HCT116 (cell line): Measurements from ENCODE around the gene EML1. TPM values are rescaled to one million over a fixed set of nuclear protein-coding genes. Genes with fewer than 3 reads are reported as not detected.

ENCODE experiments used
- ATAC-seq: fragments of 200-7000 bp; cut with Tn5 transposase; 2 replicates; pipeline ENCODE4 v1.9.1; 2020; ENCODE audit warnings: mild to moderate bottlenecking, moderate library complexity
- BruUV-seq: library from RNA; stranded (reverse); fragments of 400-500 nt; replicated peaks from 2 replicates; lab custom pipeline; 2021; lab: Mats Ljungman, UMichigan
- CTCF ChIA-PET: fragments of 300-600 bp; sonication (Branson Sonifier 250); formaldehyde crosslinking; loops from one replicate; lab custom pipeline; 2021; ENCODE audit warnings: antibody characterized with exemption; lab: Charles Lee
- POLR2A ChIA-PET: fragments of 300-600, 350-600 bp; sonication (Branson Sonifier 250); formaldehyde crosslinking; loops from one replicate; lab custom pipeline; 2021; ENCODE audit warnings: antibody characterized with exemption; lab: Charles Lee
- RAD21 ChIA-PET, 2 experiments: fragments of 300-600 bp; sonication (Branson Sonifier 250); formaldehyde crosslinking; loops; one replicate each; lab custom pipeline; 2023; ENCODE audit warnings: low total read pairs in 2 of 2; ENCODE audit not compliant: uncharacterized antibody in 2 of 2, unreplicated experiment in 2 of 2, low non-redundant PET in 1 of 2; lab: Charles Lee
- DNase-seq: peaks from one replicate; pipeline ENCODE4 v3.0.0-alpha.2; 2010; ENCODE audit warnings: low read depth, low spot score
- H2AFZ ChIP-seq: fragments of 200-600 bp; shearing (Covaris generic), sonication (generic); 2 replicates; pipeline ENCODE4 v1.6.1; 2017; ENCODE audit warnings: low read depth, mixed run types, mixed read lengths, antibody characterized with exemption, low read length; ENCODE audit not compliant: poor library complexity, severe bottlenecking
- H3K27ac ChIP-seq: 2 replicates; pipeline ENCODE4 v1.5.1; 2012; ENCODE audit warnings: low read depth, low read length
- H3K27me3 ChIP-seq: fragments of 200-600 bp; sonication (generic); 2 replicates; pipeline ENCODE4 v1.6.1; 2016; ENCODE audit warnings: mixed run types, low read length, mixed read lengths; ENCODE audit not compliant: insufficient read depth
- H3K36me3 ChIP-seq, 2 experiments: fragments of 200-500 bp in 1 of 2; fragments of 200-600 bp in 1 of 2; sonication (Bioruptor generic) in 1 of 2; sonication (generic) in 1 of 2; 2 replicates each; pipeline versions ENCODE4 v1.5.1 to v1.6.1; 2014 to 2016; ENCODE audit warnings: low read length in 2 of 2, inconsistent platforms in 1 of 2, mixed read lengths in 1 of 2, mixed run types in 1 of 2; ENCODE audit not compliant: insufficient read depth in 2 of 2, control insufficient read depth in 1 of 2
- H3K4me1 ChIP-seq, 2 experiments: fragments of 200-600 bp in 1 of 2; sonication (generic) in 1 of 2; 2 replicates each; pipeline versions ENCODE4 v1.5.1 to v1.6.1; 2012 to 2017; ENCODE audit warnings: low read length in 2 of 2, inconsistent platforms in 1 of 2, mild to moderate bottlenecking in 1 of 2, mixed read lengths in 1 of 2, mixed run types in 1 of 2, moderate library complexity in 1 of 2; ENCODE audit not compliant: insufficient read depth in 2 of 2, control insufficient read depth in 1 of 2
- H3K4me2 ChIP-seq: fragments of 200-600 bp; sonication (generic); 2 replicates; pipeline ENCODE4 v1.6.1; 2017; ENCODE audit warnings: mixed run types, low read length, mixed read lengths
- H3K4me3 ChIP-seq, 2 experiments: fragments of 200-600 bp in 1 of 2; sonication (generic) in 1 of 2; replicated peaks in 1 of 2; 2 replicates each; pipeline ENCODE4 v1.5.1; 2011 to 2016; ENCODE audit warnings: low read length in 2 of 2, control low read depth in 1 of 2, low read depth in 1 of 2, mild to moderate bottlenecking in 1 of 2, mixed read lengths in 1 of 2, mixed run types in 1 of 2
- H3K79me2 ChIP-seq: fragments of 200-600 bp; sonication (generic); 2 replicates; pipeline ENCODE4 v1.6.1; 2017; ENCODE audit warnings: mild to moderate bottlenecking, mixed run types, low read length, moderate library complexity, mixed read lengths; ENCODE audit not compliant: insufficient read depth
- H3K9ac ChIP-seq: fragments of 200-600 bp; sonication (generic); 2 replicates; pipeline ENCODE4 v1.6.1; 2016; ENCODE audit warnings: low read length, mixed read lengths
- H3K9me2 ChIP-seq: fragments of 200-600 bp; sonication (generic), shearing (Covaris generic); 2 replicates; pipeline ENCODE4 v1.6.1; 2017; ENCODE audit warnings: mixed run types, mild to moderate bottlenecking, moderate library complexity; ENCODE audit not compliant: insufficient read depth
- H3K9me3 ChIP-seq, 2 experiments: fragments of 200-500 bp in 1 of 2; fragments of 200-600 bp in 1 of 2; sonication (Bioruptor generic) in 1 of 2; sonication (generic) in 1 of 2; 2 replicates each; pipeline ENCODE4 v1.6.1; 2014 to 2017; ENCODE audit warnings: low read length in 2 of 2, mixed read lengths in 2 of 2, inconsistent platforms in 1 of 2, low read depth in 1 of 2, mild to moderate bottlenecking in 1 of 2, mixed run types in 1 of 2, moderate library complexity in 1 of 2; ENCODE audit not compliant: control insufficient read depth in 1 of 2, insufficient read depth in 1 of 2
- H4K20me1 ChIP-seq: fragments of 200-600 bp; sonication (generic), shearing (Covaris generic); 2 replicates; pipeline ENCODE4 v1.6.1; 2017; ENCODE audit warnings: mixed run types, mild to moderate bottlenecking, moderate library complexity; ENCODE audit not compliant: insufficient read depth
- CBX3 ChIP-seq: IDR thresholded peaks from 2 replicates; pipeline ENCODE4 v1.6.1; 2012; ENCODE audit warnings: low read depth
- EGR1 ChIP-seq: IDR thresholded peaks from 2 replicates; pipeline ENCODE4 v1.6.1; 2012; ENCODE audit warnings: low read depth
- ELF1 ChIP-seq: IDR thresholded peaks from 2 replicates; pipeline ENCODE4 v1.6.1; 2012; ENCODE audit warnings: low read depth, borderline replicate concordance
- EZH2phosphoT487 ChIP-seq: fragments of 200-600 bp; IDR thresholded peaks from 2 replicates; pipeline ENCODE4 v1.6.1; 2018; ENCODE audit warnings: antibody characterized with exemption, borderline replicate concordance
- MAX ChIP-seq: IDR thresholded peaks from 2 replicates; pipeline ENCODE4 v1.6.1; 2012
- POLR2AphosphoS5 ChIP-seq: IDR thresholded peaks from 2 replicates; pipeline ENCODE4 v1.6.1; 2011; ENCODE audit warnings: mild to moderate bottlenecking, low read depth, low read length, moderate library complexity
- RAD21 ChIP-seq: IDR thresholded peaks from 2 replicates; pipeline ENCODE4 v1.6.1; 2012; ENCODE audit warnings: low read depth, mild to moderate bottlenecking
- REST ChIP-seq: IDR thresholded peaks from 2 replicates; pipeline ENCODE4 v1.6.1; 2012; ENCODE audit warnings: low read depth
- SIN3A ChIP-seq: IDR thresholded peaks from 2 replicates; pipeline ENCODE4 v1.6.1; 2012; ENCODE audit warnings: low read depth
- YY1 ChIP-seq: IDR thresholded peaks from 2 replicates; pipeline ENCODE4 v1.6.1; 2011; ENCODE audit warnings: low read length, low read depth, moderate library complexity, mild to moderate bottlenecking; ENCODE audit not compliant: insufficient replicate concordance; ENCODE audit errors: extremely low read depth
- ZFX ChIP-seq: fragments of 450-650 bp; IDR thresholded peaks from 2 replicates; pipeline ENCODE4 v1.6.1; 2017
- intact Hi-C: fragments of 100-400 bp; cut with micrococcal nuclease; formaldehyde crosslinking; loops from 2 replicates; pipeline ENCODE4 v1.10.0; 2022
- total RNA-seq: library from RNA; stranded (reverse); gene quantifications from one replicate; pipeline ENCODE4 v1.2.1, GENCODE V29; 2021; ENCODE audit not compliant: unreplicated experiment

Gene EML1
- total RNA-seq, 1 experiment from 2014 or later = 7.4 TPM

- no peak for TF ChIP-seq CBX3
- no peak for TF ChIP-seq YY1
- no peak for TF ChIP-seq MAX
- no peak for TF ChIP-seq POLR2AphosphoS5
- TF ChIP-seq ZFX = no peak
- TF ChIP-seq SIN3A = no peak
- no peak for TF ChIP-seq ELF1
- no peak for TF ChIP-seq RAD21
- no peaks in the 10 kb centered on the region for H3K79me2 ChIP-seq
- H3K4me2 ChIP-seq = no peak overlapping the region
- no peaks in the 10 kb centered on the region for H4K20me1 ChIP-seq
- ChIA-PET POLR2A (no interaction called here), CTCF (no interaction called here), RAD21 (no interaction called here)
- no peak overlapping the region for H2AFZ ChIP-seq
- no peaks in the 10 kb centered on the region for H3K36me3 ChIP-seq
- H3K27me3 ChIP-seq = no peaks in the 10 kb centered on the region
- H3K9ac ChIP-seq = no peak overlapping the region
- ATAC-seq = no peak
- H3K9me3 ChIP-seq = no peaks in the 10 kb centered on the region; a peak in 1 of 4 replicates
- intact Hi-C loops = no loop called here
- H3K4me3 ChIP-seq = no peak overlapping the region
- no peaks in the 10 kb centered on the region for H3K9me2 ChIP-seq
- no peak for DNase-seq
- no peak overlapping the region for H3K27ac ChIP-seq
- 0 out of 4 replicates have a peak, but pooled peaks cover 0 to 3% of the 10 kb centered on the region in 2 experiments for H3K4me1 ChIP-seq
- no TSS peak for BruUV-seq
Observed at GRCh38 chr14:99850709-99851108, 57.5 kb downstream of the EML1 start.

DNA sequence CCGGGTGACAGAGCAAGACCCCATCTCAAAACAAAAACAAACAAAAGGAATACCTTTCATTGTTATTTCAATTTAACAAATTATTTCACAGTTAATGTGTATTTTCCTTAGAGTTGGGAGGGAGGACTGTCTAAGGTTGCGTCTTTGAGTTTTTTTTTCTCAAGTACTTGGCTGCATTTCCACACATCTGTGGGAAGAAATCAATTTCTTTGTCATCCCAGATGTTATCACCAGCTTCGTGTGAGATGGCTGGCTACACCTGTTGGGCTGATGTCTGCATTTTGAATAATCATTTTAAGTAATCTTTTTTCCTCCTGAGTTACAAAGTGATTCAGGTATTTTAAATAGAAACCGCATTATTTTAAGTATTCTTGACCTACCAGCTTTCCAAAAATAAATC lies 59.4 kb downstream of the EML1 start:
- H4K20me1 ChIP-seq = no peaks in the 10 kb centered on the region
- H3K4me3 ChIP-seq = no peak overlapping the region
- H3K27me3 ChIP-seq = no peaks in the 10 kb centered on the region
- TF ChIP-seq EZH2phosphoT487 (no peak), EGR1 (no peak), REST (no peak)
- CTCF ChIA-PET = no interaction called here
- no peaks in the 10 kb centered on the region for H3K9me3 ChIP-seq
- DNase-seq = no peak
- no peaks in the 10 kb centered on the region for H3K9me2 ChIP-seq
- 0 out of 4 replicates have a peak, but pooled peaks cover 0 to 3% of the 10 kb centered on the region in 2 experiments for H3K4me1 ChIP-seq
- POLR2A ChIA-PET = no interaction called here
- no peak overlapping the region for H3K9ac ChIP-seq
- intact Hi-C loops = no loop called here
- ATAC-seq = no peak
- no TSS peak for BruUV-seq
- H3K4me2 ChIP-seq = no peak overlapping the region
- H3K27ac ChIP-seq = no peak overlapping the region
- RAD21 ChIA-PET = no interaction called here
- no peaks in the 10 kb centered on the region for H3K36me3 ChIP-seq
- no peak overlapping the region for H2AFZ ChIP-seq
- H3K79me2 ChIP-seq = no peaks in the 10 kb centered on the region
